ENCODE data around the gene UBIAD1.
"Not testable (repeated sequence)": the region's sequence is repeated elsewhere in the genome, so short reads cannot be mapped to it uniquely, and the experiment has no call there.

Gene UBIAD1

GRCh38 chr1:11280719-11281376 lies 7.8 kb downstream of the UBIAD1 start:
- DNase-seq: no peak

- DNase-seq: no peak
These were observed 8.7 kb downstream of the UBIAD1 start for GRCh38 chr1:11281518-11282331.

DNA sequence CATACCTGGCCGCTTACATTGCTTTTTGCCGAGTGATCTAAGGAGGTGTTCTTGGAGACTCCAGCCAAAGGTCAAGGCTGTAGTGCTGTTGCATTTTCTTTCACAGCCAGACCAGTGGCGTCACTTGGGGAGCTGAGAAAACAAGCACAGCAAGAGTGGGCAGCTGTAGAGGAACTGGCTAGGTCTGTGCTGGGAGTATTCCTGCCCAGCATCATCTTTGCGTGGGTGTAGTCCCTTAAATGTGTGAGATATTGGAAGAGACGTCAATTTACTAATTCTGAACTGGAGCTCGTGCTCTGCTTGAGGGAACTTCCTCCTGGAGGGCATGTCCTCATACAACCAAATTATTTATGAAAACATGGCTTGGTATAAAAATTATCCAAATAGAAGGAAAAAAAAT lies 10.2 kb downstream of the UBIAD1 start:
- DNase-seq: no peak

- no peak for DNase-seq
These were observed 11.8 kb downstream of the UBIAD1 start for GRCh38 chr1:11284784-11285183.

DNA sequence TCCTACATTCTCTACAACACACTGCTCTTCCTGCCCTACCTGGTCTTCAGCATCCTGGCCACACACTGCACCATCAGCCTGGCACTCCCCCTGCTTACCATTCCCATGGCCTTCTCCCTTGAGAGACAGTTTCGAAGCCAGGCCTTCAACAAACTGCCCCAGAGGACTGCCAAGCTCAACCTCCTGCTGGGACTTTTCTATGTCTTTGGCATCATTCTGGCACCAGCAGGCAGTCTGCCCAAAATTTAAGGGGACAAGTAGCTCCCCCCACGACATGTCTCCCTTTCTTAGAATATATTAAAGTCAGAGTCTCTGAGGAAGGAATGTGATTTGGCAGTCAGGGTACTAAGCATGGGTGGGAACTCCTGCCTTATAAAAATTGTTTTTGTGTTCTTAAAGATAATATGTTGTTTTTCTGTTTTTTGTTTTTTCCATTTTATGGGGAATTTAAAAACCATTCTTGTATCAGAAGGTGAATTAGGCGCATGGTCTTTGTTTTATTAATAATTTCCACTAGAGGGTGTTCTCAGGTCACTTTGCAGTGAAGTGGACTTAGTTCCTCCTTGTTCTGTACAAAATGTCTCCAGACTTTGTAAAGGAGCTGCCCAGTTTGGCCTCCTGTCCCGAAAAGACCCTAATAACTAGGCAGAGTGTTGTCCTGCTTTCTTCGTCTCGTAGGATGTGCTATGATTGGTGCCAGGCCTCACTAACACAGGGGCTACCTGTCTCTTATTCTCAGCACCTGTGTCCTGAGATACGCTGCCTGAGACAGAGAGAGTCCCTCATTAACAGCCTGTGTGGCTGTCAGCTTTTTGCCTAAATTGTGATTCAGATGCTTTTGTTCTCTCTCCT lies 13.1 kb downstream of the UBIAD1 start:
- no peak for DNase-seq

DNA sequence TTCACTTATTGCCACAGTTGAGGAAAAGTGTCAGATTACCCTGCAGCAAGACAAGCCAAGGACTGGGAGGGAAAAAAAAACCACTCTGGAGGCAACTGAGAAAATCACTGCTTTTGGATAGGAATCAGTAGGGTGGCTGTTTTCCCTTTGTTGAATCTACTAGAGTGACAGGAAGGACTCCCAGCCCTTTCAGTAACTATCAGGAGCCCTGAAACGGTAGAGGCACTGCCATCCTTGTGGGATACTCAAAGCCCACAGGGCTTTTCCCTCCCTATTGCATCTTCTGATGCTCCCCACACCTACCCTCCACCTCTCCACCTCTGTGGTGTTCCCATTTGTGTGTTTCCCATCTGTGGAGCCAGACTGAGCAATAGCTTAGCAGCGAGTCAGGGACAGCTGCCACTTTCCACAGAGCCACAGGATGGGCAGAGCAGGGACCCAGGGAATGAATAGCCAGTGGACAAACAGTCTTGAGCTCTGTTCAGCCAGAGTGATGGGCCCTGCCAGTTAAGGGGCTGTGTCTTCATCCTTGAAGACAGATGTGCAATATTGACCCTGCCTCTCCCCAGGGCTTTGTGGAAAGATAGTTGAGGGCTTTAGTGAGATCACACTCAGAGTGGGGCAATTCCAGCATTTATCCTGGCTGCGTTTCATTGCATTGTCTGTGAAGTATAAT lies 13.9 kb downstream of the UBIAD1 start:
- DNase-seq: no peak

DNA sequence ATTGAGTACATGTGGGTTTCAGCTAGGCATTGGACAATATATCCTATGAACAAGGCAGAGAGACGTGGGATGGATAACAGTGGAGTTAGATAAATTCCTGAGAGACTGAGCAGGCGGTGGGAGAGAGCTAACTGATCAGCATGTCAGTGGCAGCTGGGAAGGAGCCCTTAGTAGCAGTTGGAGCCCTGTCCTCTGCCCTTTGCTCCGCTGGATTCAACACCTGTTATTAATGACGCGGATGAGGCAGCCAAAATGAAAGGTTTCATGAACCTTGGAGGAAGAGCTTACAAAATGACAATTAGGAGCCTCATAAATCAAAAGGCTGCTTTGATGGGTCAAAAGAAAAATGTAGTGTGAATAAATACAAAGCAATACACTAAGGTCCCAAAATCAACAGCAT lies 16.1 kb downstream of the UBIAD1 start:
- no peak for DNase-seq

DNA sequence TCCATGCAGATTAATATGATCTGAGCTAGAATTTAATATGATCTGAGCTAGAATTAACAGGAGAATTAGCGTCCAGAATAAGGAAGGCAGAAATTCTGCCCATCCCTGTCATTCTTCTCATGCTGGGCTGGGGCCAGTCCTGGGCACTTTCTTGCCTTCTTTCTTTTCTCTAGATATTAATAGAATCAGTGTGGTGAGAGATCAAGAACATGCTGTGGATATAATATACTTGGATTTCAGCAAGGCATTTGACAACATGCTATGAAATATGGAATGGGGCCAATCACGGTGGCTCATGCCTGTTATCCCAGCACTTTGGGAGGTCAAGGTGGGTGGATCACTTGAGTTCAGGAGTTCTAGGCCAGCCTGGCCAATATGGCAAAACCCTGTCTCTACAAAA lies 18.1 kb downstream of the UBIAD1 start:
- DNase-seq: no peak

- no peak for DNase-seq
These were observed 20.9 kb downstream of the UBIAD1 start for GRCh38 chr1:11293856-11294255.

DNA sequence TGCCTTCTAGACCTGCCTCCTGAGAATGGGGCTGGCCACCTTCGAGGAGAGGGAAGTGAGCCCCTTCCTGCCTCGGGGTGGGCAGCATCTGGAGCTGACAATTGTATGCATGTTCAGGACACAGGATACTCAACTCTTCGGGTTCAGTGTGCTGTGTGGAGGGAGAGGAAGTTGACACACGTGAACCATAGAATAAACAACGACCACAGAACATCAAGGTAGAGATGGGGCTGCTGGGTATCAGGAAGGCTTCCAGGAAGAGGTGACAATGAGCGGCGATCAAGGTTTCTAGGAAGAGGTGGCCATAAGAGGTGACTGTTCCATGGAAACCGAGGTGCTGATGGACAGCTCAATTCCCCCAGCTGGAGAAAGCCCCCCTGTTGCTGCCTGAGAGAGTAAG lies 22.0 kb downstream of the UBIAD1 start:
- no peak for DNase-seq

- DNase-seq: no peak
These were observed 22.9 kb downstream of the UBIAD1 start for GRCh38 chr1:11295905-11296304.

GRCh38 chr1:11297774-11298173 lies 24.8 kb downstream of the UBIAD1 start:
- DNase-seq: not testable (repeated sequence)

DNA sequence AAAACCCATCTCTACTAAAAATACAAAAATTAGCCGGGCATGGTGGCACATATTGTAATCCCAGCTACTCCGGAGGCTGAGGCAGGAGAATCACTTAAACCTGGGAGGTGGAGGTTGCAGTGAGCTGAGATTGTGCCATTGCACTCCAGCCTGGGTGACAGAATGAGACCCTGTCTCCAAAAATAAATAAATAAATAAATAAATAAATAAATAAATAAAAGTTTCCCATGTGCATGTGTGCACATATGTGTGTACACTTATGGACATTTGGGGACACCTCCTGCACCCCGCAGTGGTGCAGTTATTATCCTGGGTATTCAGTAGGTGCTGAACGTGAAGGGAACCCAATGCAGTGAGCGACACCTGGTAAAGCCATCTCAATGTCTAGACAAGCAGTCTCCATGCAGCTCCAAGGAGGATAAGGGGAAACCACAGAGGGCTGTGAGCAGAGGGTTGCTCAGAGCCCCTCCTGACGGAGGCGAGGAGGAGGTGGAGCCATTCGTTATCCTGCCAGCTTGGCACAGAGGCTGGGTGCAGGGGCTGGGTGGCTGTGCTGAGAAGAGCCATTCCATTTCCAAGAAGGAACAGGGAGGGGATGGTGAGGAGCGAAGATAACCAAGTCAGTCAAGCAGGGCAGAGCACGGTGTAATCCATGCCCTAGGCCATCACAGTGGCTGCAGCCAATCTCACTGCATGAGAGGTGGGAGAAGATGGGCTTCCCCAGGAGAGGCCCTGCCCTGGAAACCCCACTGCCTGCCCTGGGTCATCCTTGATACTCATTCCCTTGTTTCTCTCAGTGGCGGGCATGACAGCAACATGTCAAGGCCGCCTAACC lies 25.6 kb downstream of the UBIAD1 start:
- DNase-seq: no peak

DNA sequence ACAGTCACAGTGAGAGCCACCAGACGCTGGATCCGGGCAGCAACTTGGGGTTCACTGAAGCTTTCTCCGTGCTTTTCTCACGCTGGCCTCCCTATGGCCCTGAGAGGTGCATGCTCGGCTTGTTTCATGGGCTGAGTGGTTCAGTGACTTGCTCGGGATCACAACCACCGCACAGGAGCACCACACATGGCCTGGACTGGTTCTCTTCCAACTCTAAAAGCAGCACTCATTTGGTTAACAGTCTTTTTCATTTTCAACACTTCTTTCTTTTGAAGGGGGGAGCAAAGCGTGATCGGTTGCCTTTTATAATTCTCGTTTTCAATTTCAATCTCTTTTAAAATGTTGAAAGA lies 26.2 kb downstream of the UBIAD1 start:
- DNase-seq: no peak

DNA sequence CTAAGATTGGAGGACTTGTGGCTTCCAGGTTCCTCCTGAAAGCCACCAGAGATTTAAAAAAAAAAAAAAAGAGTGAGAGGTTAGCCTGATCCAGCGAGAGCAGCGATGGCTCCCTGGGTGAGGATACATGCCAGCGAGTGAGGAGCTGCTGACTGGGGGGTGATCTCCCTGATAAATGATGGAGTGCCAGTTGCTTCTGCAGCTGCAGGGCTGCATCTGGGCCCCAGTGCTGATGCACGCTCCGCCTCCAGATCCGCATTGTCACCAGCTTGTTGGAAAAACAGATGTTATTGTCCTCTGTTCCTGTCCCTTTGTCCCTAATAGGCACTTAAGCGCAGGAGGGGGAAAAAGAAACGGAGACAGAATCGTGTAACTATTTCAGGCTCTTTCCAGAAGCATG lies 28.6 kb downstream of the UBIAD1 start:
- DNase-seq: peak; percentile 22

- DNase-seq: no peak
These were observed 29.4 kb downstream of the UBIAD1 start for GRCh38 chr1:11302366-11302765.

GRCh38 chr1:11305516-11305915 lies 32.5 kb downstream of the UBIAD1 start:
- DNase-seq: not testable (repeated sequence)

GRCh38 chr1:11307852-11308251 lies 34.9 kb downstream of the UBIAD1 start:
- no peak for DNase-seq

DNA sequence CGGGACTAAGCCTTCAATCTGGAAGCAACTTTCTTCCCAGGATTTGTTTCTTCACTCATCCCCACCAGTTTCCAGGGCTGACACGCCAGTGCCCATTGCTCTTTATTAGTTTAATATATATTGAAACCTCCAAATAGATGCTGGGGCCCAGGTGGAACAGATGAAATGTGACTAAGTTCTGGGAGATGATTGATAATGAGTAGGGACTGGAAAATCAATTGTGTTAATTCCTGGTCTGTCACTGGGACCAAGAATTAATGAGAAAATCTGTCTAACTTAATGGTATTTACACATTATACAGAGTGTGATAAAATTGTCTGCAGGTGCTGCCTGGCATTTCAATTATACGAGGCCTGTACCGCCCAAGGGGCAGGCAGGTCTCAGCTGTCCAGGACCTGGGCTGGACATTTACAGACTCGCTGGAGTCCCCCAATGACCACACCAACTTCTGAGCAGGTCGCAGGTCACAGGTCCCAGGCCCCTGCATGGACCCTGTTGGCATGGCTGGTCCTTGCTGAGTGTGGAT lies 35.8 kb downstream of the UBIAD1 start:
- no peak for DNase-seq

GRCh38 chr1:11309385-11309784 lies 36.4 kb downstream of the UBIAD1 start:
- no peak for DNase-seq

- no peak for DNase-seq
These were observed 39.1 kb downstream of the UBIAD1 start for GRCh38 chr1:11311816-11312755.

All from DMS153 (cell line).